Choroid plexus epithelial cell (primary cell): Measurements from ENCODE around the gene CD28.

ENCODE experiments used
- DNase-seq: peaks from one replicate; pipeline ENCODE4 v3.0.0-alpha.2; 2010; ENCODE audit warnings: low read depth
- H3K4me3 ChIP-seq: 2 replicates; pipeline ENCODE4 v1.5.1; 2011; ENCODE audit warnings: low read depth, mild to moderate bottlenecking, control low read depth, low read length, moderate library complexity
- TF ChIP-seq, protein P1 (sequence below): conservative IDR thresholded peaks from 2 replicates; pipeline ENCODE4 v1.5.1; 2011; ENCODE audit warnings: low read depth, mild to moderate bottlenecking, control low read depth, inconsistent platforms, low read length, moderate library complexity

Gene CD28

DNA sequence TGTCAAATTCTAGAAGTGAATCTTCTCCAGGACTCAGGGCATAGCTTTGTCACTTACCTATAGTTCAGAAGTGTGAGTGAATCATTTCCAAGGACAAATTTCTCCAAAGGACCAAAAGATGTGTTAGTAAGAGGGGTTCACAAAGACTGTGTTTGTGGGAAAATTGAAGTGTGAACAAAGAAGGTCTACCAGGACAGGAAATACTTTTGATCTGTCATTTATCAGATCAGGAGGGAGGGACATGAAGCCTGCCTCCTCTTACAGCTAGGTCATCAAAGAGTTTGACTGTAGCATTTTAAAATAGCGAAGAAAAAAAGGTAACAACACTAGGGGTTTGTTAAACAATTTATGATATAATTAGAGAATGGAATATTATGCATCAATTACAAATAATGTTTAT is 2.0 kb upstream of the CD28 start:
- TF ChIP-seq, protein P1, sequence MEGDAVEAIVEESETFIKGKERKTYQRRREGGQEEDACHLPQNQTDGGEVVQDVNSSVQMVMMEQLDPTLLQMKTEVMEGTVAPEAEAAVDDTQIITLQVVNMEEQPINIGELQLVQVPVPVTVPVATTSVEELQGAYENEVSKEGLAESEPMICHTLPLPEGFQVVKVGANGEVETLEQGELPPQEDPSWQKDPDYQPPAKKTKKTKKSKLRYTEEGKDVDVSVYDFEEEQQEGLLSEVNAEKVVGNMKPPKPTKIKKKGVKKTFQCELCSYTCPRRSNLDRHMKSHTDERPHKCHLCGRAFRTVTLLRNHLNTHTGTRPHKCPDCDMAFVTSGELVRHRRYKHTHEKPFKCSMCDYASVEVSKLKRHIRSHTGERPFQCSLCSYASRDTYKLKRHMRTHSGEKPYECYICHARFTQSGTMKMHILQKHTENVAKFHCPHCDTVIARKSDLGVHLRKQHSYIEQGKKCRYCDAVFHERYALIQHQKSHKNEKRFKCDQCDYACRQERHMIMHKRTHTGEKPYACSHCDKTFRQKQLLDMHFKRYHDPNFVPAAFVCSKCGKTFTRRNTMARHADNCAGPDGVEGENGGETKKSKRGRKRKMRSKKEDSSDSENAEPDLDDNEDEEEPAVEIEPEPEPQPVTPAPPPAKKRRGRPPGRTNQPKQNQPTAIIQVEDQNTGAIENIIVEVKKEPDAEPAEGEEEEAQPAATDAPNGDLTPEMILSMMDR, result no peak
- H3K4me3 ChIP-seq, result no peak overlapping the region
- no peak for DNase-seq

DNA sequence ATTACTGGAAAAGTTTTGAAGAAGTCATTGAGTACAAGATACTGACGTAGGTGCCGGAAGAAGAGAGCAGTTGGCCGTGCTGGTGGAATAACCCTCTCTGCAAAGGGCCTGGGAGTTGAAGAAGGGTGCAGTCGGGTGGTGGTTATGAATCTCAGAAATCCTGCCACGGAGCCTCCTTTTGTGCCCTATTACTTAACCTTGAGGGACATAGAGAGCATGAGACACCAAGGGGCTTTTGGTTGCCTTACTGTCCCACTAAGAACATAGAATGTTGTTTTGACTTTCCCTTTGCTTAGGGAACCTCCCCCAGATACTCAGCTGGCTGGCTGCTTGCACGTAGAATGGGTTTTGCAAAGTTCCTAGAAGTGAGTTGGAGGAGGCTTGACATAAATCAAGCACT is 1.3 kb upstream of the CD28 start:
- TF ChIP-seq, protein P1, result no peak
- H3K4me3 ChIP-seq, result no peak overlapping the region
- no peak for DNase-seq

DNA sequence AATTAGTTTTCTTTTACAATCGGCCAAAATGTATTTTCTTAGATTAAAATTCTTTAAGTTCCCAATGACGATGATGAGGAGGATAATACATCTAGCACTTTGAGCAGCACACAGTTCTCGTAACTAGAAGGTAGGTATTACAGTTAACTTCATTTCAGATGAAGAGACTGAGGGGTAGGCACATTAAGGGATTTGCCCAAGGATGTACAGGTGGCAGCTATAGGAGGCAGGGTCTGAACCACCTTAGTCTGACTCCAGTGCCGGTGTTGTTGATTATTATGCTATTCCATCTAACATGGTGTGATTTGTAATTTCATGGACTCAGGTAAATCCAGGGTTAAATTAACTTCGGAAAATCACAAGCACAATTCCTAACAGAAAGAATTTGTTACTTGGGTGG is 1.1 kb downstream of the CD28 start:
- no peak overlapping the region for H3K4me3 ChIP-seq
- no peak for DNase-seq
- TF ChIP-seq, protein P1, result no peak

DNA sequence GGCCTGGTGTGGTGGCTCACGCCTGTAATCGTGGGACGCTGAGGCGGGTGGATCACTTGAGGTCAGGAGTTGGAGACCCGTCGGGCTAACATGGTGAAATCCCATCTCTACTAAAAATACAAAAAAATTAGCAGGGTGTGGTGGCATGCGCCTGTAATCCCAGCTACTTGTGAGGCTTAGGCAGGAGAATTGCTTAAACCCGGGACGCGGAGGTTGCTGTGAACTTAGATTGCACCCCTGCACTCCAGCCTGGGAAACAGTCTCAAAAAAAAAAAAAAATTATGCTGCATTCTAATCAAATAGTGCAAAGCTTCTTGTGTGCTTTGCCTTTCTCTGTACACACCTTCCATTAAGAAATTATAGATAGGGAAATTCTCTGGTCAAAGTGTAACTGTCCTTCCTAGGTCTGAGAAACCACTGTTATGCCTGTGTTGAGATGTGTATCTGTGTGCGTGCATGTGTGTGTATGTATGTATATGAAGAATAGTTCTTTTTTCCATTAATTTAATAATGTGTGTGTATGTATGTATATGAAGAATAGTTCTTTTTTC is 2.5 kb downstream of the CD28 start:
- DNase-seq, result no peak
- TF ChIP-seq, protein P1, result no peak
- H3K4me3 ChIP-seq, result no peak overlapping the region

DNA sequence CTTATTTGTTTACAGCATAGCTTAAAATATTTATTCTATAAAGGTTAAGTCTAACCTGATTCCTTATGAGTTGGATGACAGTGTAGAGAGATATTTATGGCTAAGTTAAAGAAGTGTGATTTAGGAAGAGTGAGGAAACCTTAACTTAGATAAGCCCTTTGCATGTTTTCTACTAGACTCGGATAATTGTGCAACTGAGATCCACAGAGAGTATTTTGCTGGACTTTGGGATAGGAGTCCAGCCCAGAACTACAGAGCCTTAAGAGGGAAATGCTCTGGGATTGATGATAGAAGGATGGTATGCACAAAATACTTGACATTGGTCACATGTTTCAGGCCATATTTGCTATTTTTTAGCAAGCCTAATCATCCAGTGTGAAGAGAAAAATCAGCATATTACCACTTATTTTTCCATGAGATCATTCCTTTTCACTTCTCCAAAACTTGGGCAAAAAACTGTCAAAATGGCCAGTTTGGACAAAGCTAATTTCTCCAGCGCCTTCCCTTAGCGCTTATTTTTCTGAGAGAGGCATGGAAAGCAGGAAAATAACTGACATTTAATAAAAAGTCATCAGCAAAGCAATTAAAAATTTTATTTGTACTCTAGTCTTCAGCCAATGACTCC is 3.1 kb downstream of the CD28 start:
- no peak overlapping the region for H3K4me3 ChIP-seq
- DNase-seq, result no peak
- TF ChIP-seq, protein P1, result no peak

DNA sequence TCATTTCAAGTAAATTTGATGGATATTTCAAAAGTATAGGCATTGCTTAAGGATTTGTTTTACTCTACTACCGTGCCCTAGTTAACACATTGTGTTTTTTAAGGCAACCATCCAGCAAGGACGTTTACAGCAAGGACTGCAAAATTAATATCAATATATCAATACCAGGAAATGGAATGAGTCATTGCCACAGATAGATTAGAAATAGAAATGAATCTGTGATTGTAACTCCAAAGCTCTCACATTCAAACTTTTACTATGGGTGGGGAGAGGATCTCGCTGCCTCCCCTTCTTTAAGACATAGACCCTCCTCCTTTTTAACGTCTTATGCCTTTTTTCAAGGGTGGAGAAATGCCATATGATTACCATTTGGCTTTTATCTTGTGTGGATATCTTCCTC is 3.8 kb downstream of the CD28 start:
- no peak overlapping the region for H3K4me3 ChIP-seq
- no peak for DNase-seq
- TF ChIP-seq, protein P1, result no peak

DNA sequence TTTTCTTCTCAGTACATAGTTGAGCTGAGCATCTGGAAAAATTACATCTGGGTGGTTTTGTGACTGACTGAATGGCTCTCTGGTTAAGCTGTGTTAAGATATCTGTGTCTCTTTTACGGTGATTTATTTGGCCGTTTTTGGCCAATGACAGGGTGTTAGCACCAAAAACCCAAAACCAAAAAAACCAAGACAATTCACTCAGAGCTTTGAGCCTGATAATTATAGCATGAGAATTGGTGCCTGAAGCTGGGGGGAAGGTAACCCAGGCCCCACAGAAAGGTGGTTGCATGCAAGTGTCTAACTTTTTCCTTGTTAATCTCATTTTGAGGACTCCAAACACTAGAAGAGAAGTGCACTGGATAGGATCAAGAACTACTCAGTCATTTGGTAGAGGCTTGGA is 4.5 kb downstream of the CD28 start:
- no peak overlapping the region for H3K4me3 ChIP-seq
- TF ChIP-seq, protein P1, result no peak
- no peak for DNase-seq
